Mucosa of rectum (tissue), 2 donors: ENCODE results near the gene NEIL3.

Source experiments
- H3K27ac ChIP-seq, 2 donors: one replicate each; pipeline ENCODE4 v1.7.0; 2013; ENCODE audit warnings: inconsistent platforms in 2 of 2, low read depth in 2 of 2, low read length in 2 of 2
- H3K27me3 ChIP-seq, 2 donors: one replicate each; pipeline ENCODE4 v1.7.0; 2013; ENCODE audit warnings: low read length in 2 of 2; ENCODE audit not compliant: control insufficient read depth in 2 of 2, insufficient read depth in 2 of 2
- H3K36me3 ChIP-seq, 2 donors: one replicate each; pipeline ENCODE4 v1.7.0; 2013; ENCODE audit warnings: low read length in 2 of 2; ENCODE audit not compliant: control insufficient read depth in 2 of 2, insufficient read depth in 2 of 2
- H3K4me1 ChIP-seq, 2 donors: one replicate each; pipeline ENCODE4 v1.7.0; 2013; ENCODE audit warnings: low read length in 2 of 2, mild to moderate bottlenecking in 1 of 2; ENCODE audit not compliant: control insufficient read depth in 2 of 2, insufficient read depth in 2 of 2
- H3K4me3 ChIP-seq, 2 donors: one replicate each; pipeline ENCODE4 v1.7.0; 2013; ENCODE audit warnings: low read length in 2 of 2
- H3K9ac ChIP-seq, 2 donors: one replicate each; pipeline ENCODE4 v1.7.0; 2013; ENCODE audit warnings: low read length in 2 of 2, low read depth in 1 of 2, mild to moderate bottlenecking in 1 of 2
- H3K9me3 ChIP-seq, 2 donors: one replicate each; pipeline ENCODE4 v1.7.0; 2013; ENCODE audit warnings: low read length in 2 of 2; ENCODE audit not compliant: control insufficient read depth in 2 of 2
- donor health status: healthy.
- donor health status: Normal muscosa, but diverticular disease.

The NEIL3 gene

DNA sequence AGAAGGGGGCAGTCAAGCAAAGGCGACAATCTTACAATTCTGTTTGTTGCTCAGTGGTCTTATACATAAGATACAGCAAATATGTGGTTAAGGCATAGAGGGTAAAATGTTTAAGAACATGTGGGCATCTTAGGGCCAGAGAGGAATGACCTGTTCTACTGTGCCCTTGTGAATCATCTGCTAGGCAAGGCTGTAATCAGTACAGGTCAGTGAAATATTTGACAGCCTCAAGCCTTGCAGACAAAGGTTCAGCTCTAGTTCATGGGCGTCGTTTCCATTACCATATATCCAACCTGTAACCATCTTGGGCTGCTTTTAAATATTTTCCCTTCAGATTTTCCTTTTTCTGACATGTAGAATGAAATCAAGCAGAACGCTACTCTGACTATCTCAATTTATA is 95.3 kb downstream of the NEIL3 start:
- Histone ChIP-seq H3K4me1 (no peaks in the 10 kb centered on the region), H3K36me3 (no peaks in the 10 kb centered on the region), H3K27ac (no peak overlapping the region), H3K9ac (no peak overlapping the region), H3K4me3 (no peak overlapping the region), H3K27me3 (no peaks in the 10 kb centered on the region), H3K9me3 (no peaks in the 10 kb centered on the region)

DNA sequence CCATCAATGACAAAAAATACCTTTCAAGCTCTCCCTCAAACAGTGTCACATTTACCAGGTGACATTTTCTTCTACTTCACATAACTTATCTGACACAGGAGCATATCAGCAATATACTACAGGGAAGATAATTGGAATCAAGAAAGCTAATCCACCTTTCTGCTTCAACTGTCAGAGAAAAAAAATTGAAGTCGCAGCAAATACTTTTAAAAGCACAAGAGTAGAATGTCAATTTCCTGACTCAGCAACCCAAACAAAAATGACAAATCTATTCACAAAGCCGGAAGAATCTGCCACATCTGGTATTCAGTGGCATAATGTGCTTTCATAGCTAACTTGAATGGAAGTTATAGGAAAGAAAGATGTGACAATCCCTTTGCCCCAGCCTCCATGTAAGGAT is 95.8 kb downstream of the NEIL3 start:
- Histone ChIP-seq H3K4me1 (no peaks in the 10 kb centered on the region), H3K4me3 (no peak overlapping the region), H3K9ac (no peak overlapping the region), H3K27ac (no peak overlapping the region), H3K27me3 (no peaks in the 10 kb centered on the region), H3K9me3 (no peaks in the 10 kb centered on the region), H3K36me3 (no peaks in the 10 kb centered on the region)

DNA sequence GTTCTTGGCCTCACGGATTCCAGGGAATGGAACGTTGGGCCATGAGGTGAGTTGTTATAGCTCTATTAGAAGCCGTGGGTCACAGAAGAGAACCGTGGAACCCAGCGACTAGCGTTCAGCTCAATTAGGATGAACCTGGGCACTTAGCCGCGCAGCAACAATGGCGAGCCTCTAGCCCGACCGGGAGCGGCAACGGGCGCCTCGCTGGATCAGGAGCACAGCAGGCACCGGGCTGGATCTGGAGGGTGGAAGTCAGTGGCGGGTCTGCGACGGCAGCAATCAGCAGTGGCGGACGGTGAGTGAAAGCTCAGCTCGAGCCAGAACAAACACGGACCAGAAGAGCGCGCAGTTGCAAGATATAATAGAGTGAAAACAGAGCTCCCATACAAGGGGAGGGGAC is 98.3 kb downstream of the NEIL3 start:
- Histone ChIP-seq H3K9ac (no peak overlapping the region), H3K27me3 (no peaks in the 10 kb centered on the region), H3K36me3 (no peaks in the 10 kb centered on the region), H3K9me3 (no peaks in the 10 kb centered on the region), H3K27ac (no peak overlapping the region), H3K4me1 (no peaks in the 10 kb centered on the region), H3K4me3 (no peak overlapping the region)

DNA sequence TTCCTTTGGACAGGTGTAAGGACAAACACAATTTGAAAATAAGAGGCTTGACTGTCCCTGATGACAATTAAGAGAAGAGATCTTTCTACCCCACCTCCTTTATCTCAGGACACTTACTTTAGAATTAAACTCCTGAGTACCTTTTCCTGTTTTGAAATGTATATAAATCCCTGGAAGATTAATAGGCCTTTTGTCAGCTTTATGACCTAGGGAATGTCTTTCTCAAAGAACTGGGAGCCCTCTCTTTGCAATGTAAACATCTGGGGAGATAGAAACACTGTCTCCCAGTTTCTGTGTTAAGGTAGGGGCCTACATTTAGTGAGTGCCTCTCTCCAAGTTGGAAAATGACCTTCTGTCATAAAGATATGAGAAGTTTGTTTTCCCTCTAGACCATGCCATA is 100.9 kb downstream of the NEIL3 start:
- Histone ChIP-seq H3K9ac (no peak overlapping the region), H3K4me1 (no peaks in the 10 kb centered on the region), H3K9me3 (no peaks in the 10 kb centered on the region), H3K36me3 (no peaks in the 10 kb centered on the region), H3K27ac (no peak overlapping the region), H3K27me3 (no peaks in the 10 kb centered on the region), H3K4me3 (no peak overlapping the region)

DNA sequence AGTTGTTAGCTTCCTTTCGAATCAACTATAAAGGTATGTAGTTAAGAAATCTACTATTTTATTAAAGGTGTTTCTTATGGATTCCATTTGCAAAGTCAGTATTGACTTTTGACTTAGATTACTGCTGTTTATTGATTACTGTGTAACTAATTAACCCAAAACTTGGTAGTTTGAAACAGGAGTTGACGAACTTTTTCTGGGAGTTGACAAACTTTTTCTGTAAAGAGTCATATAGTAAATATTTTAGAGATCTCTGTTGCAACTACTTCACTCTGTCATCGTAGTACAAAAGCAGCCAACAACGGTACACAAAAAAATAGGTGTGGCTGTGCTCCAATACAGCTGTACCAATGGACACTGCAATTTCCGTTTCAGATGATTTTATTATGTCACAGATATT is 102.3 kb downstream of the NEIL3 start:
- Histone ChIP-seq H3K9me3 (no peaks in the 10 kb centered on the region), H3K27me3 (no peaks in the 10 kb centered on the region), H3K9ac (no peak overlapping the region), H3K4me1 (no peaks in the 10 kb centered on the region), H3K27ac (no peak overlapping the region), H3K4me3 (no peak overlapping the region), H3K36me3 (no peaks in the 10 kb centered on the region)
